Stimulated activated CD8-positive, alpha-beta memory T cell treated with anti-CD3 and anti-CD28 coated beads, Interleukin-4, amount 100 ng/mL, for 4 hours (primary cell): ENCODE results near the gene GON4L.
"Not testable (repeated sequence)": the region's sequence is repeated elsewhere in the genome, so short reads cannot be mapped to it uniquely, and the experiment has no call there.

Source experiments
- DNase-seq, 2 donors: peaks; one replicate each; pipeline ENCODE4 v3.0.0-alpha.2; 2020; ENCODE audit warnings: low read depth in 2 of 2, low spot score in 1 of 2

The GON4L gene

DNA sequence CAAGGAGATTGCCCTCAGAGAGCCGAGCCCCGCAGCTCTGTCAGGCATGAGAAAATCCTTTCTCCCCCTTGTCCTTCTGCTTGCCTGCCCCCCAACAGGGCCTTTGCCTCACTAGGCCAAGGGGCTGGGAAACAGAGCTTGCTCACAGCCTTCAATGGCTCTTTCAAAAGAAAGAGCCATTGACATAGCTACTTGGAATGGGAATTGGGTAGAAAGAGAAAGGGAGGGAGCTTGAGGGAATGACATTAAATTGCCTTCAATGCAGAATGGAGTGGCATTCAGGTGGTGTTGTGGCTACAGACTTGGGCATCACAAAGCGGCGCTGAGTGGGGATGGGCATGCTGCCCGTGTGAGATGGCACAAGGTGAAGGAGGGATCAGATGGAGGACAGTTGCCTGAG lies 15.5 kb upstream of the GON4L start:
- no peak for DNase-seq

DNA sequence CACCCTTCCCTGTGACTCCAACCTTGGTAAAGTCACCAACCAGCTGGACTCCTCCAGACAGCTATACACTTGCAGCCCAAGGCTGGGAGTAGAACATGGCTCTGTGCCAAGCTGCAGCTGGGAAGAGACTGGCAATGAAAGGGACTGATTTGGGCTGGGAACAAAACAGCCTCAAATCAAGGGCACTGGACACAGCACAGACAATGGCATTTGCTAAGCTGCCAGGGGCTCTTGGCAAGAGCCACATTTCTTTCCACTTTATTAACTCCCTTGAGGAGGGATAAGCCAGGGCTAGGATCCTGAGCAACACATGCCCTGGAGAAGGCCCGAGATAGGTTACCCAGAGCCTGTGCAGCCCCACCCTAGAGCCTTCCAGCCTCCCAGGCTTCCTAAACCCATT lies 14.4 kb upstream of the GON4L start:
- DNase-seq: no peak

DNA sequence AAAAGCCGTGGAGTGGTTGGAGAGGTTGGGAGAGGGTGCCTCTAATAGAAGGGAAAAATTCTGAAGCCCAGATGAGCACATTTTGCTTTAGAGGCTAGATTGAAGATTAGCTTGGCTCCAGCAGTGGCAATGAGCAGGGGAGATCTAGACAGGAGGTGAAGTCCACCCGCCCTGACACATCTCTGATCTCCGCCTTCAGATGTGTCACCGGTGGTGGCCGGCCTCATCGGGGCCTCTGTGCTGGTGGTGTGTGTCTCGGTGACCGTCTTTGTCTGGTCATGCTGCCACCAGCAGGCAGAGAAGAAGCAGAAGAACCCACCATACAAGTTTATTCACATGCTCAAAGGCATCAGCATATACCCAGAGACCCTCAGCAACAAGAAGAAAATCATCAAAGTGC lies 10.8 kb upstream of the GON4L start:
- no peak for DNase-seq

DNA sequence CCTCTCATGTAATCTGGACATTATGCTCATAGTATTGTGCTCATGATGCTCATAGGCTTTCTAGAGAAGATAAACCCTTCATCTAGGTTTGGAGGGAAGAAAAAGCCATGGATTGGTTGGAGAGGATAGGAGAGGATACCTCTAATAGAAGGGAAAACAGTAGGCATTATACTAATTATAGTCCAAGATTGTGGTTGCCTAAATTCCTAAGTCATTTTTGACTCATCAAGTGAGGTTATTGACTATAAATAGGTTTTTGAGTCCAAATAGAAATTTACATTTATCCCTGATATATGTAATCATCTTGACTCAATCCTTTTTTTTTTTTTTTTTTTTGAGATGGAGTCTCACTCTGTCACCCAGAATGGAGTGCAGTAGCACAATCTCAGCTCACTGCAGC lies 7.4 kb upstream of the GON4L start:
- no peak for DNase-seq

DNA sequence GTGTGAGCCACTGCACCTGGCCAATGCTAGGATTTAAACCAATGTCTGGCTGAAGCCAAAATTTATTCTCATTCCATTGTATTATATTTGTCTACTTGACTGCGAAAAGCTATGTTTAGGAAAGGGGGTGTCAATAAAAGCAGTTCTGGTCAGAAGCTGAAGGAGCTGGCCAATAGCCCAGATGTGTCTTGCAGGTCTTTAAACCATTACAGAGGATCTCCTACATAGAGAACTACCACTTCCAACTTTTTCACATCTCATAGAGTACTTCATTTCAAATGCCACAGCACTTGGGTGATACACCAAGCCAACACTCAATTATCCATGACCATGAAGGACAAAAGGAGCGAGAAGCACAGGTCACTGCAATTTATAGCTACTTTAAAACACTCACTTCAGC lies 4.9 kb upstream of the GON4L start:
- no peak for DNase-seq

DNA sequence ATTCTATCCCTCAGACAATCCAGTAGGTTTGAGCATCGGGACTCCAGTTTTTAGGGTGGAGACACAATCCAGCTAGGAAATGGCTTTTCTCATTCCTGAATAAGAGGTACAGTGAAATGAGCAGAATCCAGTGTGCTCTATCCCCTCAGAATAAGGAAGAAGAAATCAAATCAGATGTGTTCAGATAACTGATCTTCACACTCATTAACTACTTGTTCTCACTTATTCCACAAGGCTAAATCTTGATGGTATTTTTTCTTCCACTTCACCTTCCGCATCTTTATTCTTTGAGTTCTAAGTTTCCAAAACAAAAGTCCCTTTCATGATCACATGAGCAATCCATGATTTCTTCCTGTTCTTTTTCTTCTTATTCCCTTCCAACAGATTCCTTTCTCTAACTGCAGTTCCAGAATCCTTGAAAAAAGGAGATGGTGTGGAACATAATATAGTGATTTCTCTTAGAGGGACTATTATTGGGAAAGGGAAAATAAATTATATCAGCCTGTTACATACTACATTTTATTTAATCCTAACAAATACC lies 4.0 kb upstream of the GON4L start:
- no peak for DNase-seq

DNA sequence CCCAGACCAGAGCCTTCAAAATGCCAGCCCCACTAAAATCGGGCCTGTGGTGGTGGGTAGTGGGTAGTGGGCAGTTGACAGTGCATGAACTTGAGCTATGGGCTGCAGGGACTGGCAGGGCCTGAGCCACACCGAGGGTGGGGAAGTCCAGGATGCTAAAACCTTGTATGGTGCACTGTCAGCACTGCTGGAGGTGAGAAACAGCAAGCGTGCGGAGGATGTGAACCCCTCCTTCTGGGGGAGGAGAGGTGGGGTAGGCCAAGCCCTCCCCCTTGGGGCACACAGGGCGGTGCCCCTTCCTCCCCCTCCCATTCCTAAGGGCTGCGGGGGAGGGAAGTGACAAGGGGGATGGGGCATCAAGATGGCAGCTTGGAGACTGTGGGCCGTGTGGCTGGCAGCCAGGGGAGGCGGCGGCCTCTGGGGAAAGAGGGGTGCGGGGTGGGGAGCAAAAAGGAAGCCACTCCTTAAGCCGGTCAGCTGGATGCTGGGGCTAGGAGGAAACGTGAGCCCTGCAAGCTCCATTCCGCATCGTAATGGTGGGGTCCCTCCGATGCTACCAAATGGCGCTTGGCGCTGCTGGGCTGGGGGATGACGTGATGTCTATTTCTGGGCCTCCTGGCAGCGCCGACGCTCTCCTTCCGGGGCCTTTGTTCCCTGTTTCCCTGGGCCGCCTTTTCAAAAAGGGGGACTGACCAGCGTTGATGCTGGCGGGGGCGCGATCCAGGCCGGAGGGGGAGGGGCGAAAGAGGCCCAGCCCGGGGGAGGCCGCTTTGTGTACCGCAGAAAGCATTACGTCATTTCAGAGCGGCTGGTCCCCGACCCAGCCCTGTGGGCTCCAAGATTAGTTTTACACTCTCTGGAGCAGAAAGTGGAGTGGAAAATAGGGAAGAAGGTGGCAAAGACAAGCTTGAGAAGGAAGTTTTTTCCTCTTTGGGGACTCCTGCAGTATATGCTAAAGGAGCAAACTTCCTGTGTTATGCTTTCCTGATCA lies 3.2 kb upstream of the GON4L start:
- DNase-seq: peak in 1 of 2 donors; percentile 43

DNA sequence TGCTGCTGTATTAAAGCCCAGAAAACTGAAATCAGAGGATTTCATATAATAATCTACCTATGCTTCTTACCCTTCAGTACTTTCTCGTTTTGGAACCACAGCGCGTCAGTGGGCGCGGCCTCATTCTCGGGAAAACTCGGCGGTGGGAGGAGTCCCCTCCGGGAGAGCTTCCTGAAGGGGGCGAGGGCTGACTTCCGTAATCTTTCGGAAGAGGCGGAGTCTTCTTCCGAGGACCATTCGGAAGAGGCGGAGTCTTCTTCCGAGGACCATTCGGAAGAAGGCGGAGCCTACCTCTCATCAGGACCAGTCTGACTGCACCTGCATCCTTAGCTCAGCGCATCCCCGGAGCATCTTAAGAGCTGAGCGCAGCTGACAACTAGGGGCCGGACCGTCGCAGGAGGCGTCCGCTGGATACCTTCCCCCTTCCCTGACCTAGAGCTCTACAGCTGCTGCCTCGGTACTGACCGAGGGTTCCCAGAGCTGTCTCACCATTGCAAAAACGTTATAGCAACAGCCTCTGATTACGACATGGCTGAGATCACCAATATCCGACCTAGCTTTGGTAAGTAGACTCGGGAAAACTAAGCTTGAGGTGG lies 2.3 kb upstream of the GON4L start, which contains the start of gene SYT11:
TSS of gene SYT11 (plus strand) at position 334 of the 596 bp plus-strand sequence. CDS start at position 529, 195 bp downstream.
- DNase-seq: peak; percentile 87 to 89

DNA sequence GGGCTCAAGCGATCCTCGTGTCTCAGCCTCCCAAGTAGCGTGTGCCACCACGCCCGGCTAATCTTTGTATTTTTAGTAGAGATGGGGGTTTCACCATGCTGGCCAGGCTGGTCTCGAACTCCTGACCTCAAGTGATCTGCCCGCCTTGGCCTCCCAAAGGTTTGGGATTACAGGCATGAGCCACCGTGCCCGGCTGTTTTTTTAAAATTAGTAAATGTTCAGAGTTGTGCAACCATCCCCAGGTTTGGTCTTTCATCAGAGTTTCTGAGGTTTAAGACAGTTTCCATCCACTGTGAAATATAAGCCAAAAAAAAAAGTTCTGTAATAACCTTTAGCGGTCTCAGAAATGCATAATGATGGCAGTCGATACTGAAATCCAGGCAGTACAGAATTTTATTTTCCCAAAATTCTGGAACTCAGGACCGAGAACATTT lies 1.8 kb upstream of the GON4L start:
- DNase-seq: no peak

DNA sequence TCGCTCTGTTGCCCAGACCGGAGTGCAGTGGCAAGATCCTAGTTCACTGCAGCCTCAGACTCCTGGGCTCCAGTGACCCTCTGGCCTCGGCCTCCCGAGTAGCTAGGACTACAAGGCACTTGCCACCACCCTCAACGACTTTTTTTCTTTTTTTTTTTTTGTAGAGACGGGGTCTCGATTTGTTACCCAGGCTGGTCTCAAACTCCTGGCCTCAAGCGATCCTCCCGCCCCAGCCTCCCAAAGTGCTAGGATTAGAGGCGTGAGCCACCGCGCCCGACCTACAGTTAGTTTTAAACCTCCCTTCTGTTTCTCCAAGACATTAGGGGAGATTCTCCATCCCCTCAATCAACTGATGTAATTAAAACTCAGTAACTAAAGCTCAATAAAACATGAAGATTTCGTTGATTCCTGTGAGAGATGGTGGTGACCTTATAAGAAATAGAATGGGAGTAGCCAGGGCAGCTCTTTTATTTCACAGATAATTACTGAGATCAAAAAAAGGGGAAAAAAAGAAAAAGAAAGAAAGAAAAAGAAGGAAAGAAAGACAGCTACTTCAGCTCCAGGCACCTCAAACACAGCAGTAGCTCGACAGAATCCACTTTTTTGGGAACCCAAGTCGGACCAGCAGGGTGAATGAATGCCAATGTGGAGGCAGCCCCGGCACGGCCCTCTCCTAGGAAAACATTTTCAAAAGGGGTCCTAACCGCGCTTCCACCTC lies 598 bp downstream of the GON4L start:
- no peak for DNase-seq

DNA sequence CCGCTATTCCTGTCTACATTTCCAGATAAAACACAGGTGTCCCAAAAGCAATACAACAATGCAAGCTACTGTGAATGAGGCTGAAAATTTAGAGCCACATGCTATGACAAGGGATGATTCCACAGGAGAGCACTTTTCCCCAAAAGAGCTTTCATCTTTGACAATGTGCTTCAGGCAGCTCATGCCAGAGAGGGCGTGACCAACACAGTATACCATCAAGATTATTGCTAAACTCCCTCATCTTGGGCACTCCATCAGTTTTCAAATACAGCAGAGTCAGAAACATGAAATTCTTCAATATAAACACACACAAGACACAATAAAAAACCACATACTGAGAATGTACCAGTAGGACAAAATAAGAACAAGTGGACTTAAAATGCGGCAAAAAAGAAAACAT lies 6.7 kb downstream of the GON4L start:
- no peak for DNase-seq

DNA sequence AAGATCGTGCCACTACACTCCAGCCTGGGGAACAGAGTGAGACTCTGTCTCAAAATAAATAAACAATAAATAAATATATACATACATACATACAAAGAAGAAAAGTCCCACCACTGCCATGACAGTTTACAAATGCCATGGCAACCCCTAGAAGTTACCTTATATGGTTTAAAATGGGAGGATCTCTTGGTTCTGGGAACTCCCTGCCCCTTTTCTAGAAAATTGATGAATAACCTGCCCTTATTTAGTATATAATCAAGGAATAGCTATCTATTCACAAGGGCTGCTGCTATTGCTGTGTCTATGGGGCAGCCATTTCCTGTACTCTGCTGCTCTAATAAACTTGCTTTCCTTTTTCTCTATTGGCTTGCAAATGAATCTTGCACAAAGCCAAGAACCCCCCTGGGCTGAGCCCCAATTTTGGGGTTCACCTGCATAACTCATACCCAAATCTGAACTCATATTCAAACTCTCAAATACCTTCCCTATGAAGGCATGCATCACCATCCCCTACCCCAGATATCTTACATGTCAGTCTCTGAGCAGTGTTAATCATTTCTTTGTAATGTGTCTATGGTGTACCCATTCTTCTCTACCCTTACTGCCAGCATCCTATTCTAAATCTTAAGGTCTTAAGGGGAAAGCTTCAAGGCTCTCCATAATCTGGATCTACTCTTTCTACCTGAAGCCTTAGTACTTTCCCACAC lies 9.0 kb downstream of the GON4L start:
- no peak for DNase-seq

DNA sequence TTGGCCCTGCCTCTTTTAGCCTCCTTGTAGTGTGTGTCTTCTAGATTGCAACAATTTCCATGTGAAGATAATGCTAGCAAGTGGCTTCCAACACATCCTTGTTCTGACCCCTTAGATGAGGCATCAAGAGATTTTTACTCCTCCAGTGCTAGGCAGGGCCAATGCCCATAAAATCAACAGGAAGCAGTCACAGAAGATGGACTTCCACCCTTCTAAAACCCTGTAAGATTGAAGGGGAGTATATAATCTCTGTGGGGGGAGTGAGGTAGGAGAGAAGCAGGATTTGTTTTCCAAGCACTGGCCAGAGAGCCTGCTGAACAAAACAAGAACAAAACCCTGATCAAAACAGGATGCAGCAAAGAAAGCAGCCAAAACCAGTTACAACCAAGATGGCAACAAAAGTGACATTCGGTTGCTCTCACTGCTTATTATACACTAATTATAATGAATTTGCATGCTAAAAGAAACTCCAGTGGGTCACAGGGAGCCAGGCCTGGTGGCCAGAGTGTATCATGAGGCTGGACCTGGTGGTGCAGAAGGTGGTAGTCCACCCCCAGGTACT lies 12.1 kb downstream of the GON4L start:
- DNase-seq: no peak

DNA sequence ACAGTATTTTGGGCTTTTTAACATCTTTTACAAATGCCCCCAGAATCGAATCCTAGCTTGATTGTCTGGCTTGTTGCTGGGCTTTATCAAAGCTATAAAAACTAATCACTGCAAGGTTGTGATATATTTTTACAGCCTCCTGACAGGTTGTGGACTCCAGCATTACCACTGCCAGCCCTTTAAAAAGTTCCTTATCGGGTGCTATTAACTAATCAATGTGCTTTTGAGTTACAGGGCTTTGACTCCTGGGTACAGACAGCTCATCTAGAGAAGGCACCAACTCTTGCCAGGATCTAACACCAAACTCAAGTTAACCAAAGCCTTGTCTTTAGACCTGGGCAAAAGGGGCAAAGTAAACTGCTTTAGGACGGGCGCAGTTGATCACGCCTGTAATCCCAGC lies 16.6 kb downstream of the GON4L start:
- no peak for DNase-seq

DNA sequence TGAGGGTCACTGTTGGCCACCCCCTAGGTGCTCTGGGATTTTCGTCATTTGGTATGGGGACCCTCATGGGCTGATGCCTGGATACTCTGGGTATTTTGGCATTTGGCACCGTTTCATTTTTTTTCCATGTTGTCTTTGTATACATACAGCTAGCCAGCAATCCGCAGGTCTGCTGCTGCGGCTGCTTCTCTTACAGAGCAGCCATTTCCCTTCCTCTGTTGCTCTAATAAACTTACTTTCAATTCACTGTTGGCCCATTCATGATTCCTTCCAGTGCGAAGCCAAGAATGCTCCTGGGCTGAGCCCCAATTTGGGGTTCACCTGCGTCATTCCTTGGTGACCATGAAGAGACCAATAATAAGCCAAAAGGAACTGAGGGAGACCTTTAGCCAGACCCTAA lies 21.5 kb downstream of the GON4L start:
- no peak for DNase-seq

DNA sequence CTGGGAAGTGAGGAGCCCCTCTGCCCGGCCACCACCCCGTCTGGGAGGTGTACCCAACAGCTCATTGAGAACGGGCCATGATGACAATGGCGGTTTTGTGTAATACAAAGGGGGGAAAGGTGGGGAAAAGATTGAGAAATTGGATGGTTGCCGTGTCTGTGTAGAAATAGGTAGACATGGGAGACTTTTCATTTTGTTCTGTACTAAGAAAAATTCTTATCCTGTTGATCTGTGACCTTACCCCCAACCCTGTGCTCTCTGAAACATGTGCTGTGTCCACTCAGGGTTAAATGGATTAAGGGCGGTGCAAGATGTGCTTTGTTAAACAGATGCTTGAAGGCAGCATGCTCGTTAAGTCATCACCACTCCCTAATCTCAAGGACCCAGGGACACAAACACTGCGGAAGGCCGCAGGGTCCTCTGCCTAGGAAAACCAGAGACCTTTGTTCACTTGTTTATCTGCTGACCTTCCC lies 22.1 kb downstream of the GON4L start:
- DNase-seq: not testable (repeated sequence)

DNA sequence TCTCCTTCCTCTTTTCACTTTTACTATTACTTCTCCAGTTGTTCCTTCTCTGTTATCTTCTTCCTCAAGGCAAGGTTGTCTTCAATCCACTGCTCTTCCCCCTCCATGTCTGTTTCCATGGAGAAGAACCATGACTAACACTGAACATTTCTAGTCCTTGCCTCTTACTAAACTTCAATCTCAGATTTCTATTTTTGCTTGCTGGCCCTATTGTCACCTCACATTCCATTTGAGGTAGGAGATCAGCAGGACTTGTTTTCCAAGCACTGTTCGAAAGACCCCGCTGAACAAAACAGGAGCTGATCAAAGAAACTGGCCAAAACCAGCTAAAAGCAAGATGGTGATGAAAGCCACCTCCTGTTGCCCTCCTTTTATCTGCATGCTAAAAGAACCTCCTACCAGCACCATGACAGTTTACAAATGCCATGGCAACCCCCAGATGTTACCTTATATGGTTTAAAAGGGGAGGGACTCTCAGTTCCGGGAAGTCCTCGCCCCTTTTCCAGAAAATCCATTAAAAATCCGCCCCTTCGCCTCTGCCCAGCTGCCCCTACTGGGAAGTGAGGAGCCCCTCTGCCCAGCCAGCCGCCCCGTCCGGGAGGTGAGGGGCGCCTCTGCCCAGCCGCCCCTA lies 22.6 kb downstream of the GON4L start:
- no peak for DNase-seq

DNA sequence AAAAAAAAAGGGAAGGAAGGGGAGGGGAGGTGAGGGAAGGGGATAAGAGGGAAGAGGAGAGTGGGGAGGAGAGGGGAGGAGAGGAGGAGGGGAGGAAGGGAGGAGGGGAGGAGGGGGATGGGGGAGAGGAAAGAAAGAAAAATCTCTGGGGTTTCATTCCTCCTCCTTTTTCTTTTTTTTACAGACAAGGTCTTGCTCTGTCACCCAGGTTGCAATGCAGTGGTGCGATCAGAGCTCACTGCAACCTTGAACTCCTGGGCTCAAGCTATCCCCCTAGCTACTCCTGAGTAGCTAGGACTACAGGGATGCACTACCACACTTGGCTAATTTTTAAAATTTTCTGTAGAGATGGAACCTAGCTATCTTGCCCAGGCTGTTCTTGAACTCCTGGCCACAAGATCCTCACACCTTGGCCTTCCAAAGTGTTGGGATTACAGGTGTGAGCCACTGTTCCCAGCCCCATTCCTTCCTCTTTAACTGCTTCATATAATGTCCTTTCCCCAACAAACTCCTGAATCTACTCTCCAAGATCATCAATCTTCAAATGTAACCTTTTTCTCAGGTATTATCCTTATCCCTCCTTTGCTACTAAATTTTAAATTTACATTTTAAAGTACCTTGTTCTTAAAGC lies 23.2 kb downstream of the GON4L start:
- no peak for DNase-seq

DNA sequence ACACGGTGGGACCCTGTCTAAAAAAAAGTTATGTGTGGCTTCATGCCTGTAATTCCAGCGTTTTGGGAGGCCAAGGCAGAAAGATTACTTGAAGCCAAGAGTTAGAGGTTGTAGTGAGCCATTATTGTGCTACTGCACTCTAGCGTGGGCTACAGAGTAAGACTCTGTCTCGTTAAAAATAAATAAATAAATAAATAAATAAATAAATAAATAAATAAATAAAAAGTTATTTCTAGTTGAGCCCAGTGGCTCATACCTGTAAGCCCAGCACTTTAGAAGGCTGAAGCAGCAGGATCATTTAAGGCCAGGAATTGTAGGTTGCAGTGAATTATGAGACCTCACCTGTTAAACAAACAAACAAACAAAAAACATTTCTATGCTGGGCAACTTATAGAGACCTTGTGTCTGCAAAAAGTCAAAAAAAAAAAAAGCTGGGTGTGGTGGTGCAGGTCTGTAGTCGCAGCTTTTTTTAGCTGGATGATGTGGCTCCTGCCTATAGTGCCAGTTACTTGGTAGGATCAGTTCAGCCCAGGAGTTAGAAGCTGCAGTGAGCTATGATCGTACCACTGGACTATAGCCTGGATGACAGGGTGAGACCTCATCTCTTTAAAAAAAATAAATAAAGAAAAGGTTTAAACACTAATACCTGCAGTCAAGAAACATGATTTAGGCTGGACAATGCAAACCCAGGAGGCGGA lies 25.6 kb downstream of the GON4L start:
- no peak for DNase-seq
